ENCODE measurements around the gene CST1.
"Not testable (repeated sequence)": the region's sequence is repeated elsewhere in the genome, so short reads cannot be mapped to it uniquely, and the experiment has no call there.

CST1 gene

GRCh38 chr20:23755131-23755611 is 4.4 kb upstream of the CST1 start:
- not testable (repeated sequence) for H3K4me3 ChIP-seq (ENCODE audit: low read depth, low read length)

GRCh38 chr20:23754731-23755130 is 4.0 kb upstream of the CST1 start:
- H3K4me3 ChIP-seq (ENCODE audit: low read depth, low read length), result no peak overlapping the region

- no peak overlapping the region for H3K4me3 ChIP-seq (ENCODE audit: low read depth, low read length)
Observed at GRCh38 chr20:23753589-23753988, 2.9 kb upstream of the CST1 start.

GRCh38 chr20:23753194-23753548 is 2.4 kb upstream of the CST1 start:
- no peak overlapping the region for H3K4me3 ChIP-seq (ENCODE audit: low read depth, low read length)

DNA sequence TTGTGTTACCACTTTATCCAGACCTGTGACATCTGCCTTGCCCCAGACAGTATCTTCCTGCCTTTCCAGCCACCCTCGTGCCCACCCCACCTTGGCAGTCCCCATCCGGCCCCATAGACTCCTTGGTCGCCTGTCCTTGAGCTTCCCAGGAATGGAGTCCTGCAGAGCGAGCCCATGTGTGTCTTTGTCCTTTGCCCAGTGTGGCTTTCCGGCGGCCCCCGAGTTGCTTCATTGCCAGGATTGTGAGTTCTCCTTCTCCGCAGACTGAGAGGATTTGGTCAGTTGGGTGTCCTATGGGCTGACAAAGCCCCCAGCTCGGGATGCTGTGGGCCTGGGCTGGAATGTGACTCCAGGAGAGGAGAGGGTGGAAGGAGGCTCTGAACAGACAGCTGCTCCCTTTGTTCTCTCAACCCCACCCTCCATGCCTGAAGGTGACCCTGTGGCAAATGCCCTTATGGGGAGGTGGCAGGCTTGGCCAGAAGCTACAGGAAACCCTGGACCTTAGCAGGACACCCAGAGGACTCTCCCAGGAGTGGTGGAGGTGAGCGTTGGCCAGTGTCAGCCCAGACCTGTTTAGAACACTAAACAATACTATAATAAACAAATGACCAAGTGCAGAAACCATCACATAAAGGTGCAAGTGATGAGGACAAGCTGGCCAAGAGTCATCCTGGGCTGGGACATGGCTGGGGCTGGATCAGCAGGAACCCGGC is 1.9 kb upstream of the CST1 start:
- H3K4me3 ChIP-seq (ENCODE audit: low read depth, low read length), result no peak overlapping the region

DNA sequence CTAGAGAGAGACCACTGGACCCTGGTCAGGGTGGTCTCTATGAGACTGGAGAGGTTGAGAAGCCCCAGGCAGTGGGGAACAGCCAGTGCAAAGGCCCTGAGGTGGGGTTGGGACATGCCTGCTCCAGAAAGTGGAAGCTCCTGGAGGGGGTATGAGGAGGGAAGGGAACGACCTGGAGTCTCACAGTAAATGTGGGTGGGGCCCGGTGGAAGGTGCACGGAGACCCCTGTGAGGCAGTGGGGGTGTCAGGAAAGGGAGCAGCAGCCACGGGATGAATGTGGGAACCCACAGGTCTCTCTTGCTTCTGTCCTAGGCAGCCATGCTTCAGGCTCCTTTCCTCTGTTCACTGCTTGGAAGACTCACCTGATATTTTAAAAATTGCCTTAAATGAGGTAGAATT is 1.3 kb upstream of the CST1 start:
- no peak overlapping the region for H3K4me3 ChIP-seq (ENCODE audit: low read depth, low read length)

DNA sequence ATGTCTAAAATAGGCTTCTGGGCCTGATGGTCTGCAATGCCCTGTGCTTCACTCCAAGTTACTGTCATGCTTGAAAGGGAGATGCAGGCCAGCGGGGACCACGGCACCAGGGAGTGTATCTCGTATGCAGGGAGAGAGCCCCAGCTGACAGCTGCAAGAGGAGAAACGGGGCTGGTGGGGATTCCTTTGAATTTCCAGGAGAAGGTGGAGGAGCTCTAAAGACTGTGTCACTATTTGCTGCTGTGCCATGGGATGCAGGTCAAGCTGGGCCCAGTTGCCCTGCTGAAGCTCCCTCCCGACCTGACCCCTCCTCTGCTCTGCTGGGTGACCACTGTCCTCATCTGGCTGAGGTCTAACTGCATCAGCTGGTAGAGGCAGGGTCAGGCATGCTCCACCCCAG is 989 bp downstream of the CST1 start:
- no peak overlapping the region for H3K4me3 ChIP-seq (ENCODE audit: low read depth, low read length)

DNA sequence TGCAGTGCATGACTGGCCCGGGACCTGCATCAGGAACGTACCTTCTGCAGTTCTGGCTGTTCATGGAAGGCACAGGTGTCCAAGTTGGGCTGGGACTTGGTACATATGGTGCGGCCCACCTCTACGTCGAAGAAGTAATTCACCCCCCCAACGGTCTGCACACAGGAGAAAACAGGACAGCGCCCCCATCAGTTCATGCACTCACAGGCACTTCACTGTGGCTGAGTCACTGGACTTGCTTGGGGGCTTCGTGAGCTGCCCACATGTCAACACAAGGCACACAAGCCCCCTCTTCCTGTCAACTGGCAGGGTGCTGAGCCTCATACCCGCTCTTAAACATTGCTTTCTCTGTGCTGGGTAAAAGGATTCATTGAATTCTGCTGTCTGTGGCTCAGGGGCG is 1.8 kb downstream of the CST1 start:
- H3K4me3 ChIP-seq (ENCODE audit: low read depth, low read length), result not testable (repeated sequence)

DNA sequence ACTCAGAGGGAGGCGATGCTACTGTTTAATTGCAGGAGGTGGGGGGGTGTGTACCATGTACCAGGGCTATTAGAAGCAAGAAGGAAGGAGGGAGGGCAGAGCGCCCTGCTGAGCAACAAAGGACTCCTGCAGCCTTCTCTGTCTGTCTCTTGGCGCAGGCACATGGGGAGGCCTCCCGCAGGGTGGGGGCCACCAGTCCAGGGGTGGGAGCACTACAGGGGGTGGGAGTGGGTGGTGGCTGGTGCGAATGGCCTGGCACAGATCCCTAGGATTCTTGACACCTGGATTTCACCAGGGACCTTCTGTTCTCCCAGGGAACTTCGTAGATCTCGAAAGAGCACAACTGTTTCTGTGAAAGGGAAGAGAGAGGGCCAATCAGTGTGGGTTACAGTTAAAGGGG is 3.2 kb downstream of the CST1 start:
- not testable (repeated sequence) for H3K4me3 ChIP-seq (ENCODE audit: low read depth, low read length)

GRCh38 chr20:23747092-23747491 is 3.6 kb downstream of the CST1 start:
- not testable (repeated sequence) for H3K4me3 ChIP-seq (ENCODE audit: low read depth, low read length)

- no peak overlapping the region for H3K4me3 ChIP-seq (ENCODE audit: low read depth, low read length)
Observed at GRCh38 chr20:23746321-23746720, 4.4 kb downstream of the CST1 start.

GRCh38 chr20:23745247-23745646 is 5.5 kb downstream of the CST1 start:
- no peak overlapping the region for H3K4me3 ChIP-seq (ENCODE audit: low read depth, low read length)

DNA sequence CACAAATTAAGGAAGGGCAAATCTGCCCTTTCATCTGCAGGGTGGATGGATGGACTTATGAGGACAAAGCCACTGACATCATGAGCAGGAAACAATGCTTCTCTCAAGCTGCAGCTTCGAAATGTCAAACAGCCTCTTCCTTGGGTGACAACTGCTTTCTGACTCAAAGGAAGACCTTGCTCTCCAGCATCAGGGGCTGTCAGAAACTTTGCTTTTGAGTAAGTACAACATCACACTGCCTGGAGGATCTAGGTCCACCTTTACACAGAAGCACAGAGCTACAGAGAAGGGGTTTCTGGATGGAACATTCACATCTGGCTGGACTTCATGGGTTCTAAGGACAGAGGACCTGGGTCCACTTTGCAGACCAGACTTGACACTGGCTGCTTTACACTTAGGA is 5.9 kb downstream of the CST1 start:
- H3K4me3 ChIP-seq (ENCODE audit: low read depth, low read length), result no peak overlapping the region

DNA sequence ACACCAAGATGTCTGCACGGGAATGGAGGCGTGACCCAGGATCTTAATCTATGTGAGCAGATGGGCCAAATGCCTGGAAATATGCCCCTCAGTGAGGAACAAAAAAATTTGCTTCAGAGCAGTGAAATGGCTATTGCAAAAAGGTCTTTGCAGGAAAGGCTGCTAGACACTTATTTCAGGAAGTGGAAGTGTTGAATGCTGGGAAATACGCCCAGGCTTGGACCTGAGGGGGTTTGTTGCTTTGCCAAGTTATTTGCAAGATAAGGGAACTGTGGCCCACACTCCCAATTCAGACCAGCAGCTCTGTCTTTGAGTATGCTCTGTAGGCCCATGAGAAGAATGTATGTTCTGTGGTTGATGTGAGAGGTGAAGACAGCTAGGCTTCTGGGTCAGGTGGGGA is 15.3 kb downstream of the CST1 start:
- H3K4me3 ChIP-seq (ENCODE audit: low read depth, low read length), result not testable (repeated sequence)

DNA sequence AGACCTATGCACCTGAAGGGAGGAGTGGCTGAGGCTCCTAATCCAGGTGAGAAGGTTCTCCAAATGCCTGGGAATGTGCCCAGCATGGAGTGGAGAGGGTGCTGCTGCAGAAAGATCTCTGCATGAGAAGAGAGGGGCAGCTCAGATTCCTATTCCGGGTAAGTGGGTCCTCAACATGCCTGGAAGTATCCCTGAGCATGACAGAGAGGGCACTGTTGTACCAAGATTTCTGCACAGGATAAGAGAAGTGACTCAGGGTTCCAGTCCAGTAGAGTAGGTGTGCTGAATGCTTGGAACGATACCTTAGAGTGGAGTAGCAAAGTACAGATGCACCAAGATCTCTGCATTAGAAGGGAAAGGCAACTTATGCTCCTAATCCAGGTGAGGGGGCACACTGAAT is 15.8 kb downstream of the CST1 start:
- H3K4me3 ChIP-seq (ENCODE audit: low read depth, low read length), result not testable (repeated sequence)

DNA sequence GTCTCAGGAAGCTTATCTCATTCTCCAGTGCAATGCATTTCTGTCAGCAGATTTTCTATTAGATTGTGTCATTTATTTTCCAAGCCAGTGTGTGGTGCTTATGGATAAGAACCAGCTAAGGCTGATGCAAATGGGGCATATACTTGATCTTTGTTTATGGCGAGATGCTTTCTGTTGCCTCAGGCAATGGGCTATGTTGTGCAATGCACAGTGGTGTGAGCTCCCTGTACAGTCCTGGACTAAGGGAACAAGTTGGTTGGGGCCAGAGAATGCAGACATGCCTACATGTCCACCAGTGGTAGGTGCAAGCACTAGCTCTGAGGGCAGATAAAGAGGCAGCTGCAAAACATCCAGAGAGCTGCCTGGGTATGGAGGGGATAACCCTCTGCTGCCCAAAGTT is 16.3 kb downstream of the CST1 start:
- H3K4me3 ChIP-seq (ENCODE audit: low read depth, low read length), result not testable (repeated sequence)

GRCh38 chr20:23727016-23727415 is 23.7 kb downstream of the CST1 start:
- no peak overlapping the region for H3K4me3 ChIP-seq (ENCODE audit: low read depth, low read length)

DNA sequence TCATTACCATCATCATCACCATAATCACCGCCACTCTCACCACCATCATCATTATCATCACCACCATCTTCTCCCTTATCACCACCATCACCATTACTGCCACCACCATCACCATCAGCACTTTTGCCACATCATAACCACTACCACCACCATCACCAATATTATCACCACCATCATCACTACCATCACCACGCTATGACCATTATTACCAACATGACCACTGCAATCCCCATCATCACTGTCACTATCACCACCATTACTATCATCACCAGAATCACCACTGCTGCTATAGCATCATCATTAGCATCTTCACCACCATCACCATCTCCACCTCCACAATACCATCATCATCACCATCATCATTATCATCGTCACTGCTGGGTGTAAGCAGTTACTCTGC is 25.6 kb downstream of the CST1 start:
- no peak overlapping the region for H3K4me3 ChIP-seq (ENCODE audit: low read depth, low read length)

GRCh38 chr20:23723659-23724307 is 27.0 kb downstream of the CST1 start:
- H3K4me3 ChIP-seq (ENCODE audit: low read depth, low read length), result not testable (repeated sequence)

- not testable (repeated sequence) for H3K4me3 ChIP-seq (ENCODE audit: low read depth, low read length)
Observed at GRCh38 chr20:23722851-23723250, 27.9 kb downstream of the CST1 start.

GRCh38 chr20:23721962-23722361 is 28.8 kb downstream of the CST1 start:
- H3K4me3 ChIP-seq (ENCODE audit: low read depth, low read length), result no peak overlapping the region

DNA sequence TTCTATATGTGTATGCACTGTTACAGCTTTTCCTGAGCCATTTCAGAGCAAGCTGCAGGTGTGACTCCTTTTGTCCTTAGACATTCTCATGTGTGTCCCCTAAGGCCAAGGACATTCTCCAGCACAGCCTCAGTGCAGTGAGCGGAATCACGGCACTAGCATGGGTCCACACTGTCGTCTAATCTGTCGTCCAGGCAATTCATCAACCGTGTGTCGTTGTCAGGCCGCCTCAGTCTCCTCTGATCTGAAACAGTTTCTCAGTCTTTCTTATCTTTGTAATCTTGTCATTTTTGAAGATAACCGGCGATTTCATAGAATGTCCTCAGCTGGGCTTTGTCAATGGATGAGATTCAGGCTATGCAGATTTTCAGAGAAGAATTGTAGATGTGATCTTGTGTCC is 31.4 kb downstream of the CST1 start:
- H3K4me3 ChIP-seq (ENCODE audit: low read depth, low read length), result not testable (repeated sequence)

- H3K4me3 ChIP-seq (ENCODE audit: low read depth, low read length), result not testable (repeated sequence)
Observed at GRCh38 chr20:23711778-23712177, 39.0 kb downstream of the CST1 start.
